GM19452 (cell line): ENCODE results near the gene RAPGEF5.
"Not testable (repeated sequence)": the region's sequence is repeated elsewhere in the genome, so short reads cannot be mapped to it uniquely, and the experiment has no call there.

ENCODE experiments used
- ATAC-seq: cut with Tn5 transposase; IDR thresholded peaks from one replicate; pipeline ENCODE4 v1.9.1; 2021; ENCODE audit not compliant: unreplicated experiment

Gene RAPGEF5

GRCh38 chr7:22093936-22094335 lies 263.0 kb downstream of the RAPGEF5 start:
- ATAC-seq = no peak

GRCh38 chr7:22093001-22093400 lies 264.0 kb downstream of the RAPGEF5 start:
- no peak for ATAC-seq

- ATAC-seq = not testable (repeated sequence)
These were observed 265.9 kb downstream of the RAPGEF5 start for GRCh38 chr7:22090958-22091525.

GRCh38 chr7:22090512-22090911 lies 266.4 kb downstream of the RAPGEF5 start:
- ATAC-seq = no peak

GRCh38 chr7:22090107-22090506 lies 266.8 kb downstream of the RAPGEF5 start:
- no peak for ATAC-seq

GRCh38 chr7:22088827-22089226 lies 268.1 kb downstream of the RAPGEF5 start:
- ATAC-seq = no peak

- no peak for ATAC-seq
These were observed 269.1 kb downstream of the RAPGEF5 start for GRCh38 chr7:22087861-22088260.

GRCh38 chr7:22083704-22084240 lies 273.2 kb downstream of the RAPGEF5 start:
- ATAC-seq = no peak

- peak; percentile 99 for ATAC-seq
These were observed 273.9 kb downstream of the RAPGEF5 start for GRCh38 chr7:22082886-22083703.

GRCh38 chr7:22082553-22082885 lies 274.4 kb downstream of the RAPGEF5 start:
- peak; percentile 10 for ATAC-seq

GRCh38 chr7:22080219-22080618 lies 276.7 kb downstream of the RAPGEF5 start:
- ATAC-seq = not testable (repeated sequence)

GRCh38 chr7:22078872-22079271 lies 278.1 kb downstream of the RAPGEF5 start:
- ATAC-seq = not testable (repeated sequence)

GRCh38 chr7:22075561-22075960 lies 281.4 kb downstream of the RAPGEF5 start:
- no peak for ATAC-seq

- no peak for ATAC-seq
These were observed 282.1 kb downstream of the RAPGEF5 start for GRCh38 chr7:22074897-22075296.
